ENCODE results near the gene CENPM. TPM values are rescaled to one million over a fixed set of nuclear protein-coding genes. Genes with fewer than 3 reads are reported as not detected.
A peak's percentile ranks its signal among the peaks of the same experiment; 100 is the strongest.

CENPM gene
- total RNA-seq, 1 experiment from 2014 or later, result 69.3 TPM

DNA sequence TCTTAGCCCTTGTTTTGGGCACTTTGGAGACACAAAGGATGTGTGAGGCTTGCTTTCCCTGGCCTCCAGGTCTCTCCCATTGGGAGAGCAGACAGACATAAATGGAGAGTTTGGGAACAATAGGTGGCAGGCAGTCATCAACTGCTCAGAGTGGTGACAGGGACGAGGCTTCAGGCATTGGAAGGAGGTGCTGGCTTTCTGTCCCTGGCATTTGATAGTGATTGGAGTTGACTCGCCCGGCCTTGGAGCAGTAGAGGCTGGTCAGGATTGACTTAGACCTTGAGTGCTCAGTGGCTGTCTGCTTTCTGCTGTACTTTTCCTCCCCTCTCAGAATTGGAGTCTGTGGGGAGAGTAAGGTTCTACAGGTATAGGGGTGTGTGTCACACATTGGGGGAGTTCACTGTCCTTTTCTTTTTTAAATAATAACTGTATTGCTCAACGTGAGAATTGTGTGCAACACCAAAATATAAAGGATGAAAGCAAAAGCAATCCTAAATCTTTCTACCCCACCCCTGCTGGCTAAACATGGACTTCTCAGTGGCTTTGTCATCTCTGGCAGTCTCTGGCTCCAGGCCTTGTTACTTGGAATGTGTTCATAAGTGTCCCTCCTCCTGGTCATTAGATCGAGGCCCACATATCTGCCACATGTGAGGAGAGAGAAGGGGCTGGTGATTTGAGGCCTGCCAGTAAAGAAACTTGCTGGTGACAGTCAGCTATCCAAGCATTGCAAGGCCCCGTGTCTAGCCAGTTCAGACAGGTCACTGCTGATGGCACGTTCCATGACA, 53.2 kb downstream of the CENPM start:
- Mint-ChIP-seq H3K27ac (ENCODE audit: unreplicated experiment) (no peak overlapping the region), H3K27me3 (ENCODE audit: unreplicated experiment) (no peaks in the 10 kb centered on the region), H3K9me3 (ENCODE audit: low read depth, unreplicated experiment) (no peaks in the 10 kb centered on the region), H3K4me3 (ENCODE audit: low read depth, unreplicated experiment) (no peak overlapping the region), H3K4me1 (ENCODE audit: low read depth, unreplicated experiment) (no peaks in the 10 kb centered on the region), H3K36me3 (ENCODE audit: insufficient read depth, unreplicated experiment) (peaks cover 94% of the 10 kb centered on the region)
- no peak for DNase-seq
- CTCF ChIA-PET, result interaction anchor here (1.0 kb wide), 1 partner anchor 32 kb away, joined by 3 read pairs; no protein-coding TSS in a partner anchor
- intact Hi-C loops (cut with micrococcal nuclease; ENCODE audit: unreplicated experiment), result no loop called here
- TF ChIP-seq, protein P1, sequence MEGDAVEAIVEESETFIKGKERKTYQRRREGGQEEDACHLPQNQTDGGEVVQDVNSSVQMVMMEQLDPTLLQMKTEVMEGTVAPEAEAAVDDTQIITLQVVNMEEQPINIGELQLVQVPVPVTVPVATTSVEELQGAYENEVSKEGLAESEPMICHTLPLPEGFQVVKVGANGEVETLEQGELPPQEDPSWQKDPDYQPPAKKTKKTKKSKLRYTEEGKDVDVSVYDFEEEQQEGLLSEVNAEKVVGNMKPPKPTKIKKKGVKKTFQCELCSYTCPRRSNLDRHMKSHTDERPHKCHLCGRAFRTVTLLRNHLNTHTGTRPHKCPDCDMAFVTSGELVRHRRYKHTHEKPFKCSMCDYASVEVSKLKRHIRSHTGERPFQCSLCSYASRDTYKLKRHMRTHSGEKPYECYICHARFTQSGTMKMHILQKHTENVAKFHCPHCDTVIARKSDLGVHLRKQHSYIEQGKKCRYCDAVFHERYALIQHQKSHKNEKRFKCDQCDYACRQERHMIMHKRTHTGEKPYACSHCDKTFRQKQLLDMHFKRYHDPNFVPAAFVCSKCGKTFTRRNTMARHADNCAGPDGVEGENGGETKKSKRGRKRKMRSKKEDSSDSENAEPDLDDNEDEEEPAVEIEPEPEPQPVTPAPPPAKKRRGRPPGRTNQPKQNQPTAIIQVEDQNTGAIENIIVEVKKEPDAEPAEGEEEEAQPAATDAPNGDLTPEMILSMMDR (IDR thresholded peaks at IDR 0.05; ENCODE audit: unreplicated experiment), result no peak
- no TSS peak for BruUV-seq (replicated peaks)

DNA sequence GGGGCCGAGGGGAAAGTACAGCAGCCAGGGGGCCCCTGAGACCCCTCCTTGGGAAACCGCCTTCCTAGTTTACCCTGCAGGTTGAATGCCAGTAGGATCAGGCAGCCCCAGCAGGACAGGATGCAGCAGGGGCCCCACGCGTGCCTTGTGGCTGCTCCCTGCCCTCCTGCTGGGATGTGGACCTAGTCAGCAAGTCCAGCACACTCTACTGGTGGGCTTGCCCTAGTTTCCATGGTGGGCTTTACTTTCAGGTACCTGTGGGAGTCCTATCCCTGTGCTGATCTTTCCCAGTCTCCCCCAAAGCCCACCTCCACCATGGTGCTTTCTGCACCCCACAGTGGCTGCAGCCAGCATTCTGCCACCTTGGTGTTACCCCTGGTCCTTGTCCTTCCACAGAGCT, 54.2 kb downstream of the CENPM start:
- BruUV-seq (replicated peaks), result no TSS peak
- no peaks in the 10 kb centered on the region for H3K27me3 Mint-ChIP-seq (ENCODE audit: unreplicated experiment)
- H3K4me1 Mint-ChIP-seq (ENCODE audit: low read depth, unreplicated experiment), result no peaks in the 10 kb centered on the region
- CTCF ChIA-PET, result no interaction called here
- H3K9me3 Mint-ChIP-seq (ENCODE audit: low read depth, unreplicated experiment), result no peaks in the 10 kb centered on the region
- TF ChIP-seq, protein P1 (IDR thresholded peaks at IDR 0.05; ENCODE audit: unreplicated experiment), result no peak
- no peak overlapping the region for H3K27ac Mint-ChIP-seq (ENCODE audit: unreplicated experiment)
- intact Hi-C loops (cut with micrococcal nuclease; ENCODE audit: unreplicated experiment), result no loop called here
- H3K36me3 Mint-ChIP-seq (ENCODE audit: insufficient read depth, unreplicated experiment), result peaks cover 87% of the 10 kb centered on the region
- H3K4me3 Mint-ChIP-seq (ENCODE audit: low read depth, unreplicated experiment), result no peak overlapping the region
- DNase-seq, result no peak

DNA sequence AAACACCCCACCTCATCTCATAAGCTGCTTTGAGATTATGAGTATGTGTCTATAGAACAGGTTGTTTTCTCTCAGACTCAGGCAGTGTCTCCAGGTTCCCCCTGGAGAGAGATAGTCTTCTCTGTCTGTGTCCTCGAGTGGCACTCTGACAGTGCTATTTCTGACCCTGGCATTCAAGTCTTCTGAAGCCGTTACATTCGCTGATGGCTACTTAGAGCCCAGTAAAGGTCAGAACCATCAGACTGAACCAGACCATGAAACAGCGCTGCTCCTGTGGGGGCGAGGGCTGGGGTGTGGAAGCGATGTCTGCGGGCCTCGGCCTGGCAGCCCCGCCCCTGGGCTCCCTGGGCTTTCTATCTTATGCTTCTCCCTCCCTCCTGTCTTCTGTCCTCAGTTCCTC, 55.5 kb downstream of the CENPM start:
- Mint-ChIP-seq H3K4me1 (ENCODE audit: low read depth, unreplicated experiment) (no peaks in the 10 kb centered on the region), H3K36me3 (ENCODE audit: insufficient read depth, unreplicated experiment) (peaks cover 86% of the 10 kb centered on the region), H3K9me3 (ENCODE audit: low read depth, unreplicated experiment) (no peaks in the 10 kb centered on the region), H3K4me3 (ENCODE audit: low read depth, unreplicated experiment) (no peak overlapping the region), H3K27ac (ENCODE audit: unreplicated experiment) (no peak overlapping the region), H3K27me3 (ENCODE audit: unreplicated experiment) (no peaks in the 10 kb centered on the region)
- CTCF ChIA-PET, result interaction anchor here (0.9 kb wide), 1 partner anchor 122 kb away, joined by 3 read pairs; no protein-coding TSS in a partner anchor
- intact Hi-C loops (cut with micrococcal nuclease; ENCODE audit: unreplicated experiment), result no loop called here
- TF ChIP-seq, protein P1 (IDR thresholded peaks at IDR 0.05; ENCODE audit: unreplicated experiment), result no peak
- DNase-seq, result no peak
- no TSS peak for BruUV-seq (replicated peaks)

Small RNA genes within 50 kb of the gene (microRNA-seq; reads per million reads assigned to microRNA genes)
- gene MIR33A, result 65.4 reads per million, percentile 59 among the genes with 10 or more reads in this experiment

Other genes with a start within 250 kb of the CENPM start
- gene MEI1, start 247.6 kb downstream of the CENPM start, total RNA-seq (2022), result 0.68 and 0.83 TPM in 2 replicates
- 18.4 and 20.1 TPM in 2 replicates for gene CCDC134, start 146.5 kb downstream of the CENPM start, total RNA-seq (2022)
- gene SREBF2, start 114.0 kb downstream of the CENPM start, total RNA-seq (2022), result 145 and 159 TPM in 2 replicates
- not detected in 2 replicates for gene SHISA8, start 32.1 kb downstream of the CENPM start, total RNA-seq (2022)
- gene TNFRSF13C, start 20.3 kb downstream of the CENPM start, total RNA-seq (2022), result 1.4 and 1.5 TPM in 2 replicates
- gene SEPTIN3, start 22.3 kb upstream of the CENPM start, total RNA-seq (2022), result 3.2 and 3.4 TPM in 2 replicates
- 2.8 and 3.7 TPM in 2 replicates for gene WBP2NL, start 51.6 kb upstream of the CENPM start, total RNA-seq (2022)
- 24.3 and 27.2 TPM in 2 replicates for gene NAGA, start 123.7 kb upstream of the CENPM start, total RNA-seq (2022)
- 1.3 and 1.5 TPM in 2 replicates for gene PHETA2, start 127.1 kb upstream of the CENPM start, total RNA-seq (2022)
- gene SMDT1, start 132.5 kb upstream of the CENPM start, total RNA-seq (2022), result 60.8 and 65.5 TPM in 2 replicates
- gene NDUFA6, start 143.6 kb upstream of the CENPM start, total RNA-seq (2022), result 61.6 and 68.0 TPM in 2 replicates
- 9.3 and 10.7 TPM in 2 replicates for gene CYP2D6, start 183.7 kb upstream of the CENPM start, total RNA-seq (2022)

Data from Calu3 (cell line).